ES-I3 (cell line): ENCODE data around the gene IL1F10.

Experiments
- H3K36me3 ChIP-seq: 2 replicates; pipeline ENCODE4 v1.6.1; 2013; ENCODE audit warnings: mild to moderate bottlenecking, low read length, control low read depth, moderate library complexity; ENCODE audit not compliant: insufficient read depth
- H3K4me1 ChIP-seq: 2 replicates; pipeline ENCODE4 v1.6.1; 2013; ENCODE audit warnings: mild to moderate bottlenecking, control low read depth, low read length; ENCODE audit not compliant: insufficient read depth
- H3K9ac ChIP-seq: 2 replicates; pipeline ENCODE4 v1.6.1; 2013; ENCODE audit warnings: low read depth, mild to moderate bottlenecking, low read length, moderate library complexity
- H3K9me3 ChIP-seq: 2 replicates; pipeline ENCODE4 v1.6.1; 2013; ENCODE audit warnings: mild to moderate bottlenecking, low read length, moderate library complexity; ENCODE audit not compliant: control insufficient read depth, insufficient read depth

Gene IL1F10

GRCh38 chr2:113050921-113051895 is 16.6 kb upstream of the IL1F10 start:
- no peaks in the 10 kb centered on the region for H3K36me3 ChIP-seq
- H3K4me1 ChIP-seq, result no peaks in the 10 kb centered on the region
- H3K9me3 ChIP-seq, result peaks cover 5% of the 10 kb centered on the region
- H3K9ac ChIP-seq, result no peak overlapping the region

- Histone ChIP-seq H3K36me3 (no peaks in the 10 kb centered on the region), H3K4me1 (no peaks in the 10 kb centered on the region), H3K9me3 (peaks cover 7% of the 10 kb centered on the region), H3K9ac (no peak within 1 kb of the TSS)
Measured at GRCh38 chr2:113052396-113052917, 15.3 kb upstream of the IL1F10 start, which contains the start of gene IL36B. Gene IL36B (minus strand): TSS chr2:113052867.

- peaks cover 7% of the 10 kb centered on the region for H3K9me3 ChIP-seq
- H3K9ac ChIP-seq, result no peak overlapping the region
Measured at GRCh38 chr2:113053666-113054065, 14.1 kb upstream of the IL1F10 start.

GRCh38 chr2:113054066-113054465 is 13.7 kb upstream of the IL1F10 start:
- no peaks in the 10 kb centered on the region for H3K36me3 ChIP-seq
- H3K4me1 ChIP-seq, result no peaks in the 10 kb centered on the region
- H3K9me3 ChIP-seq, result peaks cover 7% of the 10 kb centered on the region
- H3K9ac ChIP-seq, result no peak overlapping the region

More at GRCh38 chr2:113053666-113054065, 14.1 kb upstream of the IL1F10 start:
- Histone ChIP-seq H3K36me3 (no peaks in the 10 kb centered on the region), H3K4me1 (no peaks in the 10 kb centered on the region)

- Histone ChIP-seq H3K9me3 (peaks cover 7% of the 10 kb centered on the region), H3K4me1 (no peaks in the 10 kb centered on the region), H3K36me3 (no peaks in the 10 kb centered on the region), H3K9ac (no peak overlapping the region)
Measured at GRCh38 chr2:113056521-113056920, 11.2 kb upstream of the IL1F10 start.

- peaks cover 7% of the 10 kb centered on the region for H3K9me3 ChIP-seq
- no peaks in the 10 kb centered on the region for H3K36me3 ChIP-seq
- no peak overlapping the region for H3K9ac ChIP-seq
- H3K4me1 ChIP-seq, result no peaks in the 10 kb centered on the region
Measured at GRCh38 chr2:113057117-113057516, 10.7 kb upstream of the IL1F10 start.

GRCh38 chr2:113058411-113058994 is 9.3 kb upstream of the IL1F10 start:
- Histone ChIP-seq H3K4me1 (no peaks in the 10 kb centered on the region), H3K9ac (no peak overlapping the region), H3K9me3 (peaks cover 7% of the 10 kb centered on the region), H3K36me3 (no peaks in the 10 kb centered on the region)

- Histone ChIP-seq H3K9me3 (peaks cover 7% of the 10 kb centered on the region), H3K4me1 (no peaks in the 10 kb centered on the region)
Measured at GRCh38 chr2:113058998-113059960, 8.5 kb upstream of the IL1F10 start, which contains the start of gene IL36RN. Gene IL36RN (plus strand): TSS chr2:113059198. CDS start chr2:113059439, 241 bp downstream.

GRCh38 chr2:113060396-113060795 is 7.4 kb upstream of the IL1F10 start:
- H3K9ac ChIP-seq, result no peak overlapping the region

More at GRCh38 chr2:113058998-113059960, 8.5 kb upstream of the IL1F10 start, which contains the start of gene IL36RN:
- Histone ChIP-seq H3K9ac (no peak within 1 kb of the TSS), H3K36me3 (no peaks in the 10 kb centered on the region)

GRCh38 chr2:113060796-113061195 is 7.0 kb upstream of the IL1F10 start:
- no peak overlapping the region for H3K9ac ChIP-seq
- H3K36me3 ChIP-seq, result no peaks in the 10 kb centered on the region
- no peaks in the 10 kb centered on the region for H3K4me1 ChIP-seq
- peaks cover 7% of the 10 kb centered on the region for H3K9me3 ChIP-seq

More at GRCh38 chr2:113060396-113060795, 7.4 kb upstream of the IL1F10 start:
- no peaks in the 10 kb centered on the region for H3K36me3 ChIP-seq
- H3K4me1 ChIP-seq, result no peaks in the 10 kb centered on the region
- H3K9me3 ChIP-seq, result peaks cover 7% of the 10 kb centered on the region

- Histone ChIP-seq H3K9ac (no peak overlapping the region), H3K36me3 (no peaks in the 10 kb centered on the region), H3K4me1 (no peaks in the 10 kb centered on the region), H3K9me3 (peaks cover 2% of the 10 kb centered on the region; the same call in 1 of the 2 replicates)
Measured at GRCh38 chr2:113061241-113061640, 6.5 kb upstream of the IL1F10 start.

- Histone ChIP-seq H3K9ac (no peak overlapping the region), H3K36me3 (no peaks in the 10 kb centered on the region), H3K9me3 (no peaks in the 10 kb centered on the region; the same call in 1 of the 2 replicates), H3K4me1 (no peaks in the 10 kb centered on the region)
Measured at GRCh38 chr2:113061896-113062770, 5.6 kb upstream of the IL1F10 start.

- H3K9ac ChIP-seq, result no peak overlapping the region
- no peaks in the 10 kb centered on the region for H3K36me3 ChIP-seq
- H3K4me1 ChIP-seq, result no peaks in the 10 kb centered on the region
- no peaks in the 10 kb centered on the region for H3K9me3 ChIP-seq
Measured at GRCh38 chr2:113064281-113064680, 3.5 kb upstream of the IL1F10 start.
